Bronchial epithelial cell (primary cell): ENCODE results near the gene MLLT10. TPM values are rescaled to one million over a fixed set of nuclear protein-coding genes. Genes with fewer than 3 reads are reported as not detected.

Experiments
- DNase-seq: peaks from one replicate; pipeline ENCODE4 v3.0.0-alpha.2; 2010; ENCODE audit warnings: low read depth
- FAIRE-seq: peaks from 2 replicates; lab custom pipeline; 2011; peaks lifted over from hg19 to GRCh38; lab: Jason Lieb, UNC
- H3K27me3 ChIP-seq: 2 replicates; pipeline ENCODE4 v1.5.1; 2011; ENCODE audit warnings: low read length; ENCODE audit not compliant: control insufficient read depth, insufficient read depth
- H3K36me3 ChIP-seq: 2 replicates; pipeline ENCODE4 v1.5.1; 2011; ENCODE audit warnings: low read length; ENCODE audit not compliant: control insufficient read depth, insufficient read depth
- H3K4me3 ChIP-seq: 2 replicates; pipeline ENCODE4 v1.5.1; 2011; ENCODE audit warnings: mild to moderate bottlenecking, low read depth, low read length, control low read depth
- CTCF ChIP-seq: IDR thresholded peaks from 2 replicates; pipeline ENCODE4 v1.5.1; 2011; ENCODE audit warnings: mild to moderate bottlenecking, moderate library complexity, low read length, control low read depth, inconsistent platforms; ENCODE audit not compliant: insufficient read depth, severe bottlenecking
- total RNA-seq: library from RNA; depleted of rRNA; stranded (reverse); fragments of >200 nt; gene quantifications from 2 replicates; pipeline ENCODE4 v1.2.1, GENCODE V29; 2014

MLLT10 gene
- total RNA-seq, 1 donor from 2014 or later, result 40.8 TPM

GRCh38 chr10:21754410-21755011 is 220.5 kb downstream of the MLLT10 start:
- H3K36me3 ChIP-seq, result no peaks in the 10 kb centered on the region
- DNase-seq (no peak), FAIRE-seq (no peak)
- H3K27me3 ChIP-seq, result no peaks in the 10 kb centered on the region
- TF ChIP-seq CTCF, result no peak
- H3K4me3 ChIP-seq, result no peak overlapping the region

- no peak for FAIRE-seq
These were observed 222.7 kb downstream of the MLLT10 start for GRCh38 chr10:21756707-21757106.

GRCh38 chr10:21757185-21757901 is 223.3 kb downstream of the MLLT10 start:
- FAIRE-seq (no peak), DNase-seq (no peak)
- no peaks in the 10 kb centered on the region for H3K36me3 ChIP-seq
- no peak overlapping the region for H3K4me3 ChIP-seq
- no peaks in the 10 kb centered on the region for H3K27me3 ChIP-seq
- TF ChIP-seq CTCF, result no peak

More at GRCh38 chr10:21756707-21757106, 222.7 kb downstream of the MLLT10 start:
- no peak for TF ChIP-seq CTCF
- Histone ChIP-seq H3K4me3 (no peak overlapping the region), H3K36me3 (no peaks in the 10 kb centered on the region), H3K27me3 (no peaks in the 10 kb centered on the region)
- DNase-seq, result no peak

GRCh38 chr10:21758239-21758638 is 224.2 kb downstream of the MLLT10 start:
- FAIRE-seq, result no peak
- H3K27me3 ChIP-seq, result no peaks in the 10 kb centered on the region
- no peak for DNase-seq
- no peak overlapping the region for H3K4me3 ChIP-seq
- TF ChIP-seq CTCF, result no peak
- H3K36me3 ChIP-seq, result no peaks in the 10 kb centered on the region

GRCh38 chr10:21758696-21759095 is 224.7 kb downstream of the MLLT10 start:
- FAIRE-seq, result no peak
- no peak for DNase-seq
- no peaks in the 10 kb centered on the region for H3K36me3 ChIP-seq
- TF ChIP-seq CTCF, result no peak
- no peaks in the 10 kb centered on the region for H3K27me3 ChIP-seq
- H3K4me3 ChIP-seq, result no peak overlapping the region

- Histone ChIP-seq H3K36me3 (no peaks in the 10 kb centered on the region), H3K27me3 (no peaks in the 10 kb centered on the region), H3K4me3 (no peak overlapping the region)
- no peak for TF ChIP-seq CTCF
- DNase-seq (no peak), FAIRE-seq (peak; percentile 47)
These were observed 225.2 kb downstream of the MLLT10 start for GRCh38 chr10:21759232-21759631.
